ENCODE results near the gene FAM200C.

Gene FAM200C

GRCh38 chr5:160356550-160357347 lies 43.1 kb downstream of the FAM200C start:
- Histone ChIP-seq H3K27me3 (ENCODE audit: control insufficient read depth, insufficient read depth, low read length) (no peaks in the 10 kb centered on the region), H3K4me1 (ENCODE audit: control insufficient read depth, insufficient read depth, low read length) (peaks cover 7% of the 10 kb centered on the region; the same call in 1 of the 2 replicates), H3K9ac (ENCODE audit: low read depth, low read length) (no peak overlapping the region), H3K9me3 (ENCODE audit: control insufficient read depth, insufficient read depth, low read length) (no peaks in the 10 kb centered on the region), H3K36me3 (ENCODE audit: control insufficient read depth, insufficient read depth, low read length) (no peaks in the 10 kb centered on the region), H3K4me3 (ENCODE audit: low read depth, low read length) (no peak overlapping the region), H3K27ac (ENCODE audit: low read depth, low read length) (no peak overlapping the region)

GRCh38 chr5:160354666-160355065 lies 45.2 kb downstream of the FAM200C start:
- Histone ChIP-seq H3K27ac (ENCODE audit: low read depth, low read length) (no peak overlapping the region), H3K9ac (ENCODE audit: low read depth, low read length) (no peak overlapping the region), H3K4me1 (ENCODE audit: control insufficient read depth, insufficient read depth, low read length) (peaks cover 1% of the 10 kb centered on the region; the same call in 1 of the 2 replicates), H3K4me3 (ENCODE audit: low read depth, low read length) (no peak overlapping the region), H3K9me3 (ENCODE audit: control insufficient read depth, insufficient read depth, low read length) (no peaks in the 10 kb centered on the region), H3K27me3 (ENCODE audit: control insufficient read depth, insufficient read depth, low read length) (no peaks in the 10 kb centered on the region), H3K36me3 (ENCODE audit: control insufficient read depth, insufficient read depth, low read length) (no peaks in the 10 kb centered on the region)

GRCh38 chr5:160353379-160353778 lies 46.5 kb downstream of the FAM200C start:
- Histone ChIP-seq H3K27ac (ENCODE audit: low read depth, low read length) (no peak overlapping the region), H3K36me3 (ENCODE audit: control insufficient read depth, insufficient read depth, low read length) (no peaks in the 10 kb centered on the region), H3K27me3 (ENCODE audit: control insufficient read depth, insufficient read depth, low read length) (no peaks in the 10 kb centered on the region), H3K9me3 (ENCODE audit: control insufficient read depth, insufficient read depth, low read length) (no peaks in the 10 kb centered on the region), H3K4me3 (ENCODE audit: low read depth, low read length) (no peak overlapping the region), H3K4me1 (ENCODE audit: control insufficient read depth, insufficient read depth, low read length) (no peaks in the 10 kb centered on the region), H3K9ac (ENCODE audit: low read depth, low read length) (no peak overlapping the region)

GRCh38 chr5:160352308-160352707 lies 47.5 kb downstream of the FAM200C start:
- no peak overlapping the region for H3K4me3 ChIP-seq (ENCODE audit: low read depth, low read length)
- no peak overlapping the region for H3K9ac ChIP-seq (ENCODE audit: low read depth, low read length)
- H3K36me3 ChIP-seq (ENCODE audit: control insufficient read depth, insufficient read depth, low read length): no peaks in the 10 kb centered on the region

GRCh38 chr5:160349935-160350303 lies 49.9 kb downstream of the FAM200C start:
- no peaks in the 10 kb centered on the region for H3K36me3 ChIP-seq (ENCODE audit: control insufficient read depth, insufficient read depth, low read length)
- no peak overlapping the region for H3K4me3 ChIP-seq (ENCODE audit: low read depth, low read length)
- H3K9ac ChIP-seq (ENCODE audit: low read depth, low read length): no peak overlapping the region
- H3K27me3 ChIP-seq (ENCODE audit: control insufficient read depth, insufficient read depth, low read length): no peaks in the 10 kb centered on the region
- H3K4me1 ChIP-seq (ENCODE audit: control insufficient read depth, insufficient read depth, low read length): peaks cover 3% of the 10 kb centered on the region
- no peaks in the 10 kb centered on the region for H3K9me3 ChIP-seq (ENCODE audit: control insufficient read depth, insufficient read depth, low read length)
- no peak overlapping the region for H3K27ac ChIP-seq (ENCODE audit: low read depth, low read length)

More at GRCh38 chr5:160352308-160352707, 47.5 kb downstream of the FAM200C start:
- no peaks in the 10 kb centered on the region for H3K9me3 ChIP-seq (ENCODE audit: control insufficient read depth, insufficient read depth, low read length)
- H3K27ac ChIP-seq (ENCODE audit: low read depth, low read length): no peak overlapping the region
- H3K4me1 ChIP-seq (ENCODE audit: control insufficient read depth, insufficient read depth, low read length): no peaks in the 10 kb centered on the region
- no peaks in the 10 kb centered on the region for H3K27me3 ChIP-seq (ENCODE audit: control insufficient read depth, insufficient read depth, low read length)

DNA sequence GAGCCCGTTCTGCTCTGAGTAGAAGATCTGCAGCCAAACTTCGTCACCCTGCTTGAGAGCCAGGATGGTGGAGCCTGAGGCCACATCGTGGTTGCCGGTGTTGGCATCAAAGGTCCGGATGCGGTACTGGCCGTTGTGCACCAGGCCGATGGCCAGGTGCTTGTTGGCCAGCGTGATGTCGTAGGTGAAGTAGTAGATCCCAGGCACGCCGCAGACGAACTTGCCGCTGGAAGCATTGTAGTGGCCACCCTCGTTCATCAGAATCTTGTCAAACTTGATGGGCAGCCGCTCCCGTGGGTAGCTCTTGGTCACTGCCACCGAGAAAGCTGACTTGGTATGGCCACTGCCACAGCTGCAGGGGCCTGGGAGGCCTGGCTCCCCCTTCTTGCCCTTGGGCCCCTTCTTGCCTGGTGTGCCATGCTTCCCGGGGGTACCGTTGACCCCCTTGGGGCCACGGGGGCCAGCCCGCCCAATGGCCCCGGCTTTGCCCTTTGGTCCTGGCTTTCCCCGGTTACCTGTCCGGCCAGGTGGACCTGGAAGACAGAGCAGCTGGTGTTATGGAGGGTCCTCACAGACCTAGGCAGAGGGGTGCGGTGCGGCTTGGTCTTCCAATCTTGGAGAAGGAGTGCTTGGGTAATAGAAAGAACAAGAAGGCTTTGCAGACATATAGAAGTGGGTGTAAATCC lies 50.5 kb downstream of the FAM200C start:
- Histone ChIP-seq H3K4me1 (ENCODE audit: control insufficient read depth, insufficient read depth, low read length) (peaks cover 5% of the 10 kb centered on the region), H3K9me3 (ENCODE audit: control insufficient read depth, insufficient read depth, low read length) (no peaks in the 10 kb centered on the region), H3K27ac (ENCODE audit: low read depth, low read length) (no peak overlapping the region), H3K4me3 (ENCODE audit: low read depth, low read length) (no peak overlapping the region), H3K27me3 (ENCODE audit: control insufficient read depth, insufficient read depth, low read length) (no peaks in the 10 kb centered on the region), H3K9ac (ENCODE audit: low read depth, low read length) (no peak overlapping the region), H3K36me3 (ENCODE audit: control insufficient read depth, insufficient read depth, low read length) (no peaks in the 10 kb centered on the region)

DNA sequence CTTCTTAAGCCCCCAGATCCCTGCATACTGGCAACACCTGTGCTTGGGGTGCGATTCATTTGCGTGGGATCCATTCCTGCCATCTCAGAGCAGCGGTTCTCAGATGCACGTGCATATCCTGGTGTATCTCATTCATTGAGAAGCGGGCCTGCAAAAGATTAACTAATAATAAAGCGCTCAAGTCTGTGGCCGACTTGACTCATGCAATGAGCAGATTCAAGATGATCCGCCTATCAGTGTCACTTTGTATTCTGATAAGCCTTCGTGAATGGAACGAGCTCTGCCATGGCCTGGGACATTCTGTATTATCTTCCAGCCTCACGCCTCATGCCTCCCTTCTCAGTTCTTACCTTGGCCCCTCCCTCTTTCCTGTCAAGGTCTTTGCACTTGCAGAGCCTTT lies 51.8 kb downstream of the FAM200C start:
- H3K27me3 ChIP-seq (ENCODE audit: control insufficient read depth, insufficient read depth, low read length): no peaks in the 10 kb centered on the region
- no peak overlapping the region for H3K27ac ChIP-seq (ENCODE audit: low read depth, low read length)
- no peaks in the 10 kb centered on the region for H3K9me3 ChIP-seq (ENCODE audit: control insufficient read depth, insufficient read depth, low read length)
- H3K4me3 ChIP-seq (ENCODE audit: low read depth, low read length): no peak overlapping the region
- H3K4me1 ChIP-seq (ENCODE audit: control insufficient read depth, insufficient read depth, low read length): peaks cover 5% of the 10 kb centered on the region
- no peaks in the 10 kb centered on the region for H3K36me3 ChIP-seq (ENCODE audit: control insufficient read depth, insufficient read depth, low read length)
- H3K9ac ChIP-seq (ENCODE audit: low read depth, low read length): no peak overlapping the region

DNA sequence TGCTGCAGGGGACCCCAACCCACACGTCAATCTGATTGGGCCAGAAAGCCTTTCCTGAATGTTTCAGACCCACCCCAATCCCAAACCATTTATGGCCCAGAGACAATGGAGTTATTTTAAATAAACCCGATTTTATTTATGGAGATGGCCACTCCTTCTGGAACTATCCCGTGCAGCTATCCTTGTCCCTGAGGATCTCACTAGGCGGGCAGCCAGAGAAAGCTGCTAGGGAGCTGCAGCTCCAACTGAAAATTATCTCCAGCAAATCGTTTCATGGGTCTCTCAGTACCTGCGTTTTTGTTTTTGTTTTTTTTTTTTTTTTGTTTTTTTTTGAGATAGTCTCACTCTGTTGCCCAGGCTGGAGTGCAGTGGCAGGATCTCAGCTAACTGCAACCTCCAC lies 52.4 kb downstream of the FAM200C start:
- peaks cover 5% of the 10 kb centered on the region for H3K4me1 ChIP-seq (ENCODE audit: control insufficient read depth, insufficient read depth, low read length)
- H3K9me3 ChIP-seq (ENCODE audit: control insufficient read depth, insufficient read depth, low read length): no peaks in the 10 kb centered on the region
- no peak overlapping the region for H3K4me3 ChIP-seq (ENCODE audit: low read depth, low read length)
- no peaks in the 10 kb centered on the region for H3K36me3 ChIP-seq (ENCODE audit: control insufficient read depth, insufficient read depth, low read length)
- H3K27ac ChIP-seq (ENCODE audit: low read depth, low read length): no peak overlapping the region
- H3K9ac ChIP-seq (ENCODE audit: low read depth, low read length): no peak overlapping the region
- no peaks in the 10 kb centered on the region for H3K27me3 ChIP-seq (ENCODE audit: control insufficient read depth, insufficient read depth, low read length)

Measured in HUES48 (cell line).